Esophagus squamous epithelium (tissue), 5 donors: ENCODE data around the gene NUP160. TPM values are rescaled to one million over a fixed set of nuclear protein-coding genes. Genes with fewer than 3 reads are reported as not detected.
"Not testable (repeated sequence)": the region's sequence is repeated elsewhere in the genome, so short reads cannot be mapped to it uniquely, and the experiment has no call there.

Experiments
- DNase-seq: peaks from one replicate; lab custom pipeline; 2025; lab: John Stamatoyannopoulos, UW
- H3K27ac ChIP-seq, 4 donors: fragments of 200-600 bp; sonication (generic); one replicate each; pipeline ENCODE4 v1.5.1; 2016 to 2019; ENCODE audit warnings: mild to moderate bottlenecking in 1 of 4
- H3K27me3 ChIP-seq, 4 donors: fragments of 200-600 bp; sonication (generic); 1 replicate in 3 of 4; 2 replicates in 1 of 4; pipeline versions ENCODE4 v1.5.1 to v1.6.0; 2017 to 2021; ENCODE audit warnings: antibody characterized with exemption in 1 of 4
- H3K36me3 ChIP-seq, 3 donors: fragments of 200-600 bp; sonication (generic); one replicate each; pipeline ENCODE4 v1.5.1; 2016 to 2019
- H3K4me1 ChIP-seq, 3 donors: fragments of 200-600 bp; sonication (generic); one replicate each; pipeline ENCODE4 v1.5.1; 2017 to 2019
- H3K4me3 ChIP-seq, 4 donors: fragments of 200-600 bp; sonication (generic); 1 replicate in 3 of 4; 2 replicates in 1 of 4; pipeline ENCODE4 v1.5.1; 2016 to 2019; ENCODE audit warnings: mild to moderate bottlenecking in 2 of 4, moderate library complexity in 1 of 4
- H3K9me3 ChIP-seq, 3 donors: fragments of 200-600 bp; sonication (generic); one replicate each; pipeline ENCODE4 v1.5.1; 2016 to 2019
- POLR2A ChIP-seq, 4 donors: fragments of 450-650 bp; IDR thresholded peaks; one replicate each; pipeline ENCODE4 v1.6.1; 2017; ENCODE audit warnings: antibody characterized with exemption in 4 of 4, mild to moderate bottlenecking in 4 of 4, moderate library complexity in 3 of 4
- WGBS, 2 donors: methylation state at CpG; one replicate each; pipeline ENCODE4 v1.1.5; 2018; 5-methylcytosine and 5-hydroxymethylcytosine counted together
- intact Hi-C: fragments of 100-400 bp; cut with DNase I; formaldehyde crosslinking; loops from one replicate; pipeline ENCODE4 v1.15.0; 2022
- small RNA-seq, 4 donors: library from RNA; depleted of rRNA; stranded (forward); fragments of <200 nt; gene quantifications; one replicate each; pipeline ENCODE3, GENCODE V24; 2016
- total RNA-seq, 4 donors: library from RNA; depleted of rRNA; stranded (reverse); fragments of >200 nt; gene quantifications; one replicate each; pipeline ENCODE4 v1.1.0, GENCODE V29; 2016
- TF ChIP-seq, protein P1 (sequence below), 6 experiments: fragments of 450-650 bp in 4 of 6; fragments of 200-600 bp in 2 of 6; sonication (generic) in 2 of 6; IDR thresholded peaks; one replicate each; pipeline ENCODE4 v1.5.1; 2016 to 2019; ENCODE audit warnings: antibody characterized with exemption in 6 of 6, mild to moderate bottlenecking in 4 of 6, moderate library complexity in 4 of 6
- donor health status: DM: yes; HTN: yes; CAD: no.

The NUP160 gene
- total RNA-seq, 4 donors from 2014 or later = 11.0 to 30.1 (median 20.7) TPM

DNA sequence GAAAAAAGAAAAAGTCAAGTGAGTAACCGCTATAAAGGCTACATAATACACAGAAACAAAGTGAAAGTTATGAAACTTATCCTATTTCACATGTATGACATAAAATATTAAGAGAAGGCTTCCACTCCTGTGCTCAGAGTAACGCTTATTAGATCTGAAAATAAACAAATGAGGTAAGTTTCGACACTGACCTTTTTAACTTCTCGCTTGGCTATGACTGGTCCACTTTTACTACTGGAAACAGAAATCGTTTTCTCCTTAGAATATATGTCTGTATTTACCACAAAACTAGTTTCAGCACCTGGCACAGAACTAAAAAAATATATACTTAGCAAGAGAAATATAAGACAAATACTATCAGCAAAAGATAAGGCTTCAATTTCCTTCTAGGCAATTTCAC lies 97.4 kb downstream of the NUP160 start:
- no peaks in the 10 kb centered on the region for H3K9me3 ChIP-seq
- TF ChIP-seq, protein P1, sequence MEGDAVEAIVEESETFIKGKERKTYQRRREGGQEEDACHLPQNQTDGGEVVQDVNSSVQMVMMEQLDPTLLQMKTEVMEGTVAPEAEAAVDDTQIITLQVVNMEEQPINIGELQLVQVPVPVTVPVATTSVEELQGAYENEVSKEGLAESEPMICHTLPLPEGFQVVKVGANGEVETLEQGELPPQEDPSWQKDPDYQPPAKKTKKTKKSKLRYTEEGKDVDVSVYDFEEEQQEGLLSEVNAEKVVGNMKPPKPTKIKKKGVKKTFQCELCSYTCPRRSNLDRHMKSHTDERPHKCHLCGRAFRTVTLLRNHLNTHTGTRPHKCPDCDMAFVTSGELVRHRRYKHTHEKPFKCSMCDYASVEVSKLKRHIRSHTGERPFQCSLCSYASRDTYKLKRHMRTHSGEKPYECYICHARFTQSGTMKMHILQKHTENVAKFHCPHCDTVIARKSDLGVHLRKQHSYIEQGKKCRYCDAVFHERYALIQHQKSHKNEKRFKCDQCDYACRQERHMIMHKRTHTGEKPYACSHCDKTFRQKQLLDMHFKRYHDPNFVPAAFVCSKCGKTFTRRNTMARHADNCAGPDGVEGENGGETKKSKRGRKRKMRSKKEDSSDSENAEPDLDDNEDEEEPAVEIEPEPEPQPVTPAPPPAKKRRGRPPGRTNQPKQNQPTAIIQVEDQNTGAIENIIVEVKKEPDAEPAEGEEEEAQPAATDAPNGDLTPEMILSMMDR (IDR thresholded peaks at IDR 0.05) = no peak
- no peak for TF ChIP-seq POLR2A (IDR thresholded peaks at IDR 0.05)
- no peak for DNase-seq
- no peak overlapping the region for H3K4me3 ChIP-seq
- H3K36me3 ChIP-seq = peaks cover 34 to 99% (median 71%) of the 10 kb centered on the region in 3 donors
- no peak overlapping the region for H3K27ac ChIP-seq
- WGBS, 2 donors = 75 to 86% methylated on average over 5 of the region's 5 CpGs
- intact Hi-C loops = no loop called here
- no peaks in the 10 kb centered on the region for H3K4me1 ChIP-seq
- H3K27me3 ChIP-seq = no peaks in the 10 kb centered on the region

DNA sequence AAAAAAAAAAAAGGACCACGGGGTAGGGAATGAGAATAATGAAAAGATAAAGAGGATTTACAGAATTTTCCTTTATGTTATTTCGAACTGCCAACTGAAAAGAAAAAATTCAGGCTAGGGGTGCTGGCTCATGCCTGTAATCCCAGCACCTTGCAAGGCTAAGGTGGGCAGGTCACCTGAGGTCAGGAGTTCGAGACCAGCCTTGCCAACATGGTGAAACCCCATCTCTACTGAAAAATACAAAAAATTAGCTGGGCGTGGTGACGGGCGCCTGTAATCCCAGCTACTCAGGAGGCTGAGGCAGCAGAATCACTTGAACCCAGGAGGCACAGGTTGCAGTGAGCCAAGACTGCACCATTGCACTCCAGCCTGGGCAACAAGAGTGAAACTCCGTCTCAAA lies 105.7 kb downstream of the NUP160 start:
- peaks cover 50 to 100% (median 74%) of the 10 kb centered on the region in 3 donors for H3K36me3 ChIP-seq
- intact Hi-C loops, H3K4me3 ChIP-seq, H3K27me3 ChIP-seq, H3K27ac ChIP-seq, H3K4me1 ChIP-seq, H3K9me3 ChIP-seq, DNase-seq: not testable (repeated sequence)
- WGBS, 2 donors = 85 to 90% methylated on average over 7 of the region's 7 CpGs

DNA sequence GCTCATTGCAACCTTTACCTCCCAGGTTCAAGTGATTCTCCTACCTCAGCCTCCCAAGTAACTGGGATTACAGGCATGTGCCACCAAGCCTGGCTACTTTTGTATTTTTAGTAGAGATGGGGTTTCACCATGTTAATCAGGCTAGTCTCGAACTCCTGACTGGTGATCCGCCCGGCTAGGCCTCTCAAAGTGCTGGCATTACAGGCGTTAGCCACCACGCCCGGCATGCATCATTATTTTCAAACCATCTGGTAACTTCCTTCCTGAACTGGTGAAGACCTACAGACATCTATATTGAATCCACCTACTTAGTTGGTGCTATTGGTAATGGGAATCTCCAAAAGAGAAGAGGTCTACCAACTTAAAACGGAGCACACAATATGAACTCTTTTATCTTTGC lies 110.3 kb downstream of the NUP160 start:
- H3K9me3 ChIP-seq, H3K4me3 ChIP-seq, intact Hi-C loops, H3K27ac ChIP-seq, H3K27me3 ChIP-seq, H3K4me1 ChIP-seq, DNase-seq: not testable (repeated sequence)
- WGBS, 2 donors = 92 to 96% methylated on average over 4 to 7 of the region's 7 CpGs
- peaks cover 31 to 100% (median 42%) of the 10 kb centered on the region in 3 donors for H3K36me3 ChIP-seq

DNA sequence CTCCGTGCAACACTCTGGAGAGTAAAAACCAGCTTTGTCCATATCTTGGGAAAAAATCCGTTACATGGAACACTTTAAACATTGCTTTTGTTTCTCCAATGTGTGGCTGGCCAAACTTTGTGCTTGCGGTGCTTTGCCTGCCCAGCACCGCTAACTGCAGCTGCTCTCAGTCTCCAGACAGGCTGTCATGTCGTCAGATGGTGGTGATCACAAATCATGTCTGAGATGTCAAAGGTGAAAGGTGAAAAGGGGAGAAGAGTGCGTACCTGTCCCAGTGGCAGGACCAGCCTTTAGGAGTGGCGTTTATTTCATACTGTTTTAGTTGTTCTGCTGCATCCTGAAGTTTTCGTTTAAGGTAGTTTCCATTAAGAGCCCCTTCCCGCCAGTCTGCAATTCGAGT lies 115.9 kb downstream of the NUP160 start:
- peaks cover 31 to 100% (median 55%) of the 10 kb centered on the region in 3 donors for H3K36me3 ChIP-seq
- no peaks in the 10 kb centered on the region for H3K9me3 ChIP-seq
- no peak for DNase-seq
- no peaks in the 10 kb centered on the region for H3K27me3 ChIP-seq
- H3K4me3 ChIP-seq = no peak overlapping the region
- intact Hi-C loops = no loop called here
- H3K27ac ChIP-seq = no peak overlapping the region
- no peaks in the 10 kb centered on the region for H3K4me1 ChIP-seq
- WGBS, 2 donors = 74 to 86% methylated on average over 9 to 10 of the region's 10 CpGs
- TF ChIP-seq POLR2A (IDR thresholded peaks at IDR 0.05) = no peak

DNA sequence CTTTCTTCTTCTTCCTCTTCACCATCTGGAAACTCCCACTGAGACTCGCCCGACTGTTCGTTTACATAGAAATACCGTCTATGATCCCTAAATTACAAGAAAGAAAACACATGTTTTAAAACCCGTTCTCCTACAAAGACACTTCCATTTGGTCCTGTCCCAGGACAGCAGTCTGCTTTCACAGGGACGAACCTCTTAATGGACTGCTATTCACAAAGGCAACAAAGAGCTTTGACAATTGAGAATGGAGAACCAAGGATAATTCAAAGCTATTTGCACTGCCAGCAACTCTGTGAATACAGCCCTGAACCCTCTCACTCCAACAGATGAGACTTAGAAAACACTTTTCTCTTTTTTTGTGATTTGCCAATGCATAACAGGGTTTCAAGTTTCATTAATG lies 116.7 kb downstream of the NUP160 start:
- Histone ChIP-seq H3K27me3 (no peaks in the 10 kb centered on the region), H3K27ac (no peak overlapping the region), H3K36me3 (peaks cover 31 to 100% (median 55%) of the 10 kb centered on the region in 3 donors), H3K4me3 (no peak overlapping the region), H3K9me3 (no peaks in the 10 kb centered on the region), H3K4me1 (no peaks in the 10 kb centered on the region)
- TF ChIP-seq, protein P1 (IDR thresholded peaks at IDR 0.05) = no peak
- 35 to 42% methylated on average over 6 of the region's 6 CpGs for WGBS, 2 donors
- intact Hi-C loops = no loop called here
- DNase-seq = no peak

Small RNA genes within 50 kb of the gene (small RNA-seq; reads per million reads assigned to genes)
- gene AC021443.1 = 0 reads per million in 4 donors
- gene RF00019 = 0 reads per million in 4 donors
- gene RNA5SP340 = 0 reads per million in 4 donors

Other genes starting within 250 kb of the NUP160 start
- 10 to 100 TPM; 44.5 to 67.2 (median 53.9) TPM for gene MTCH2, start 205.8 kb downstream of the NUP160 start, total RNA-seq
- gene AGBL2, start 133.0 kb downstream of the NUP160 start, total RNA-seq = under 1 TPM in 3 of 4 donors, not detected in 1; 0.35 to 0.76 (median 0.57) TPM
- gene FNBP4, start 81.0 kb downstream of the NUP160 start, total RNA-seq = 100 to 1,000 TPM in 1 of 4 donors, 10 to 100 TPM in 3; 52.4 to 159 (median 79.0) TPM
- gene PTPRJ, start 132.2 kb upstream of the NUP160 start, total RNA-seq = 10 to 100 TPM in 1 of 4 donors, 1 to 10 TPM in 3; 1.7 to 11.6 (median 3.4) TPM